T-helper 1 cell treated with Interleukin-12 subunit alpha and Interleukin-12 subunit beta and Interleukin-4 antibody, amounts not matched to agents 30 μg/mL and 1 μg/mL, for 36 hours (primary cell): ENCODE data around the gene TEKT1.
"Not testable (repeated sequence)": the region's sequence is repeated elsewhere in the genome, so short reads cannot be mapped to it uniquely, and the experiment has no call there.

Experiments
- H3K27ac Mint-ChIP-seq: one replicate; pipeline ENCODE4 v1.8.0; 2021; ENCODE audit warnings: mild to moderate bottlenecking, mixed read lengths
- H3K27me3 Mint-ChIP-seq: one replicate; pipeline ENCODE4 v1.8.0; 2021; ENCODE audit warnings: low read depth, mixed read lengths
- H3K36me3 Mint-ChIP-seq: one replicate; pipeline ENCODE4 v1.8.0; 2021; ENCODE audit warnings: low read depth, mixed read lengths
- H3K4me1 Mint-ChIP-seq: one replicate; pipeline ENCODE4 v1.8.0; 2021; ENCODE audit warnings: low read depth, mixed read lengths
- H3K4me3 Mint-ChIP-seq: one replicate; pipeline ENCODE4 v1.8.0; 2021; ENCODE audit warnings: mild to moderate bottlenecking, moderate library complexity, mixed read lengths
- H3K9me3 Mint-ChIP-seq: one replicate; pipeline ENCODE4 v1.8.0; 2021; ENCODE audit warnings: mixed read lengths

The TEKT1 gene

DNA sequence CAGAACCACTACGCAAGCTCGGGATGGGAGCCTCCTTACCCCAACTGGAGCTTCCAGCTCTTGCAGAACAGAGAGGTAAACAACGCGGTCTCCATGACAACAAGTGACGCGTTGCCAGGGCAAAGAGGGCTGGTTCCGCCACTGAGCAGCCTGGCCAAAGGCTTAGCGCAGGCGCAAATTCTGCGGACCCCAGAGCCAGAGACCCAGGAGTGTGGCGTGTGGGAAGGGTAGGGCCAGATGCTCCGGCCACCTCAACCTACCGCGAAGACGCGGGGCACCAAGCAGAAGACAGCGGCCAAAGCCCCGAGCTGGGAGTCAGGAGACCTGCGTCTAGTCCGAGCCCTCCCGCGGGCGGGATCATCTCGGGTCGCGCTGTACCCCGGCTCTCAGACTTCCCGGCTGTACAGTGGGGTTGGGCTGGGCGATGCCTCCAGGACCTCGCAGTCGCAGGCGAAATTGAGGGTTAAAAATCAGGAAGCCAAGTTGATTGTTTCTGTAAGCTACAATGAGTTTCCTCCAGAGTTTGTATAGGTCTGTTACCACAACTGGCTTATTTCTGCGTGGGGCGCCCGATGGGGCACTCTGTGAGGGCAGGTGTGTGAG is at the start of gene TEKT1:
TEKT1 (minus strand) TSS at position 69 of the 603 bp plus-strand sequence. CDS start 1,353 bp downstream, outside the sequence.
- Mint-ChIP-seq H3K27ac (no peak within 1 kb of the TSS), H3K27me3 (peaks cover 74% of the 10 kb centered on the region), H3K9me3 (no peaks in the 10 kb centered on the region), H3K36me3 (no peaks in the 10 kb centered on the region), H3K4me1 (peaks cover 9% of the 10 kb centered on the region), H3K4me3 (peak within 1 kb of the TSS; percentile 77)

DNA sequence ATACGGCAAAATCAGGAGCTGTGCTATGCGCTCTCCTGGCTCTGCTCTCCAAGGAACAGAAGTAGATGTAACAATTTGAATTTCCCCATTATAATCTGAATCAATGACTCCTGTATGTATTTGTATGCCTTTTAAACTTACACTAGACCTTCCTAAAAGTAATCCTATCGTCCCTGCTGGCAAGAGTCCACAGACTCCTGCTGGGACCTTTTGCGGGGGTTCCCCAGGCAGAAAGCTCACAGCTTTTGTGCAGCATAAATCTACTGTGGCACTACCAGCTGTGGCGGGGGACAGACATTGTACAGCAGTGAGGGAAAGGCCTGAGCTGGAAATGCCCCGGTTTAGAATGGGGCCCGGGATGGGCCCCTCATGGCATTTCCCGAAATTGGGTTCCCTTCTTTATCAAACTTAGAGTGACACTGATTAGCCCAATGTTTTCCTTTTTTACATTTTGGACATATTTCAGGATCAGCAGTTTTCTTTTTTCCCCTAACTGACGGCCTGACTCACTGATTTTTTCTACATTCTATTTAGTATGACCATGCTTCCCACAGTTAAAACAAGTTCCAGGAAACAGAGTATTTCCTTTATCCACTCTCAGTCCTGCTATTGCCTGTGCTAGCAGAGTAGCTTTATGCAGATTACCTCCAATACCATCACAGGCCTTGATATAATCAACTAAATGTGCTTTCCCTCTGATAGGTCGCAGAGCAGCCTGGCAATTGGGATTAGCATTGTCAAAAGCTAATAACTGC is 47.9 kb upstream of the TEKT1 start:
- H3K9me3 Mint-ChIP-seq, H3K27ac Mint-ChIP-seq, H3K4me1 Mint-ChIP-seq, H3K36me3 Mint-ChIP-seq, H3K4me3 Mint-ChIP-seq: not testable (repeated sequence)
- peaks cover 34% of the 10 kb centered on the region for H3K27me3 Mint-ChIP-seq

DNA sequence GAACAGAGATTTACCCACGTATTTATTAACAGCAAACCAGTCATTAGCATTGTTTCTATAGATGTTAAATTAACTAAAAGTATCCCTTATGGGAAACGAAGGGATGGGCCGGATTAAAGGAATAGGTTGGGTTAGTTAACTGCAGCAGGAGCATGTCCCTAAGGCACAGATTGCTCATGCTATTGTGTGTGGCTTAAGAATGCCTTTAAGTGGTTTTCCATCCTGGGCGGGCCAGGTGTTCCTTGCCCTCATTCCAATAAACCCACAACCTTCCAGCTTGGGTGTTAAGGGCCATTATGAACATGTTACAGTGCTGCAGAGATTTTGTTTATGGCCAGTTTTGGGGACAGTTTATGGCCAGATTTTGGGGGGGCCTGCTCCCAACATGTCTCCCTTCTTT is 43.7 kb upstream of the TEKT1 start:
- not testable (repeated sequence) for H3K9me3 Mint-ChIP-seq, H3K36me3 Mint-ChIP-seq, H3K4me3 Mint-ChIP-seq, H3K27ac Mint-ChIP-seq, H3K4me1 Mint-ChIP-seq
- peaks cover 12% of the 10 kb centered on the region for H3K27me3 Mint-ChIP-seq

DNA sequence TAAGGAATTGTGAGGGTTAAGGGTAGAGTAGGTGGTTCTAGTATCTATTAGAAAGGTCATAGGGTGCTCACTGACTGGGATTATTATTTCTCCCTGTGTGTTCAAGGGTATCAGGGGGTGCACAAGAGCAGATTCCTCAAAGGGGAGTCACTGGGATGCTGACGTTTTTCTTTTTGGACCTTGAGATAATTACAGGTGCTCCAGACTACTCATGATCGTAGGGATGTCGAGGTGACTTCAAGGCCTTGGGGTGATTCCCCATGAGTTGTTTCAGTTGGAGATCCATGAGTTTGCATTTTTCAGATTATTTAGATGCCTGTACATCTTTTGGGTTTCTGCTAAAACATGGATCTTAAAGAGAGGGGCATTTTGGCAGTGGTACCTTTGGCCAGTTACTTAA is 41.4 kb upstream of the TEKT1 start:
- Mint-ChIP-seq H3K36me3 (no peaks in the 10 kb centered on the region), H3K4me1 (no peaks in the 10 kb centered on the region), H3K27me3 (peaks cover 8% of the 10 kb centered on the region), H3K27ac (no peak overlapping the region), H3K9me3 (no peaks in the 10 kb centered on the region), H3K4me3 (no peak overlapping the region)

DNA sequence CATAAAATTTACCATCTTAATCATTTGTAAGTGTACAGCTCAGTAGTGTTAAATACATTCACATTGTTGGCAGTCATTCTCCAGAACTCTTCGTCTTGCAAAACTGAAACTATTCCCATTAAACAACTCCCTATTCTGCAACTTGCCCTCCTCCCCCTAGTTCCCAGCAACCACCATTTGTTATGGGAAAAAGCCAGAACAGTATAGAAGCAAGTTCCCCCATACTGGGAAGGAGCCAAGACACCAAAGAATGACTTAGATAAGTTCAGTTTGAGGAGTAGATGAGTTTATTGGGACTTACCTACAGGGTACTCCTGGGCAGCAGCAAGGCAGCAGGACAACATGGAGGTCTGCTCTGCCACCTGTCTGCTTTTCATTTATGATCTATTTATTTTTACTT is 39.3 kb upstream of the TEKT1 start:
- H3K27ac Mint-ChIP-seq, result no peak overlapping the region
- peaks cover 4% of the 10 kb centered on the region for H3K27me3 Mint-ChIP-seq
- no peaks in the 10 kb centered on the region for H3K9me3 Mint-ChIP-seq
- no peaks in the 10 kb centered on the region for H3K36me3 Mint-ChIP-seq
- no peak overlapping the region for H3K4me3 Mint-ChIP-seq
- no peaks in the 10 kb centered on the region for H3K4me1 Mint-ChIP-seq

DNA sequence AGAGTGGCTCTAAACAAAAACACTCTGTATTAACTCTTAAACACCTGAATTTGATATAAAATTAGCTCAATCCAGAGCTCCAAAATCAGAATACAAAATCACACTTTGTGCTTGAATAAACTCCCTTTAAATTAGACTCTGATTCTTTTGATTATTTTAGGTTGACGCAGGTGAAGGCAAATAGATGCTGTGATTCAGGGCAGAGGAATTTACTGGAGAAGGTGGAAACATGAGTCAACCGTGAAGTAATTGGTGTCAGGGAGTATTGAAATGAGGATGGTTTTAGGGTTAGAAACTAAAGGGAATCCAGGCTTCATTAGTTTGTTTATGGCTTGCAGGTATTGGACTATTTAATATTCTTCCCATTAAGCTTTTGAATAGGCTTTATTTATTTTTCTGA is 37.1 kb upstream of the TEKT1 start:
- no peak overlapping the region for H3K4me3 Mint-ChIP-seq

DNA sequence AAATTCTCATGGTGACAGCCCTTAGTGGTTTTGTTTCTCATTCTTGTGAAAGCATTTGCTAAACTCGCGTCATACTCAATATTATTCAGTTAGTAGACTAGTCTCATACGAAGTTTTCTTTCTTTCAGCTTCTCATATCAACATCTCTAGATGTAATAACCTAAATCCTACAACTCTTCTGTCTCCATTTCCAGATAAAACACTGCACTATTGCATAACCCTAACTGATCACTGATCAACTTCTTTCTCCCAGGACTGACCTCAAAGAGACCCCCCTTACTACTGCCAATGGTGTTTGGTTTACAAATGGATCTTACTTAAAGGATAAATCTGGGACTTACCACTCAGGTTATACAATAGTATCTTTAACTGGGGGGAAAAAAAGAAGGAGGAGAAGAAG is 36.3 kb upstream of the TEKT1 start:
- peaks cover 23% of the 10 kb centered on the region for H3K27me3 Mint-ChIP-seq
- no peak overlapping the region for H3K4me3 Mint-ChIP-seq
- no peak overlapping the region for H3K27ac Mint-ChIP-seq
- no peaks in the 10 kb centered on the region for H3K4me1 Mint-ChIP-seq
- no peaks in the 10 kb centered on the region for H3K9me3 Mint-ChIP-seq
- no peaks in the 10 kb centered on the region for H3K36me3 Mint-ChIP-seq

More for the DNA sequence above, 37.1 kb upstream of the TEKT1 start:
- H3K27ac Mint-ChIP-seq, result no peak overlapping the region
- H3K9me3 Mint-ChIP-seq, result no peaks in the 10 kb centered on the region
- peaks cover 18% of the 10 kb centered on the region for H3K27me3 Mint-ChIP-seq
- H3K4me1 Mint-ChIP-seq, result no peaks in the 10 kb centered on the region
- no peaks in the 10 kb centered on the region for H3K36me3 Mint-ChIP-seq

DNA sequence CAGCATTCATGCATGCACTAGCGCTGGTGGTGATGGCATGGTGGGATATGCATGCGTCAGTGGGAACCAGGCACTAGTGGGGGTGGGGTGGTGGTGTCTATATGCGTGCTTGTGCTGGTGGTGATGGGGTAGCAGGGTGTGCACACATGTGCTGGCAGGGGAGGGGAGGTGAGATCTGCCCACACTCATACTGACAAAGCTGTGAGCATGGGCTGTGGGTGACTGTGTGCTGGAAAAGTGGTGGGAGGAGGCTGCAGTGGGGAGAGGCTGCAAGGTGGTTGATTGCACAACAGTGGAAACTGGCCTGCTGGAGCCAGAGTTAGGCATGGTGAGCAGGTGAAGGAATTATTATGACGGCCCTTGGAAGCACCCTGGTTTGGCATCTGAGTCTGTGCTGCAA is 31.3 kb upstream of the TEKT1 start:
- Mint-ChIP-seq H3K4me3 (no peak overlapping the region), H3K36me3 (no peaks in the 10 kb centered on the region), H3K27me3 (peaks cover 45% of the 10 kb centered on the region), H3K4me1 (peaks cover 2% of the 10 kb centered on the region), H3K27ac (peak overlapping the region; percentile 53), H3K9me3 (peaks cover 10% of the 10 kb centered on the region)

DNA sequence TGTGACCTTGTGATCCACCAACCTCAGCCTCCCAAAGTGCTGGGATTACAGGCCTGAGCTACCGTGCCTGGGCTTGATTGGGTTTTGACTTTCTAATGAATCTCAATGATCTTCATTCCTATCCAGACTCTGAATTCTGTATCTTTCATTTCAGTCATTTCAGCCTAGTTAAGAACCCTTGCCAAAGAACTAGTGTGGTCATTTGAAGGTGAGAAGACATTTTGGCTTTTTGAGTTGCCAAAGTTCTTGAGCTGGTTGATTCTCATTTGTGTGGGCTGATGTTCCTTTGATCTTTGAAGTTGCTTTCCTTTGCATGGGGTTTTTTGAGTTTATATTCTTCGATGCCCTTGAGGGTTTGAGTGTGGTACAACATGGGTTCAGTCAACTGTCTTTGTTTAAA is 30.6 kb upstream of the TEKT1 start:
- H3K4me1 Mint-ChIP-seq, result peaks cover 2% of the 10 kb centered on the region
- H3K27ac Mint-ChIP-seq, result peak overlapping the region; percentile 33
- peaks cover 10% of the 10 kb centered on the region for H3K9me3 Mint-ChIP-seq
- H3K4me3 Mint-ChIP-seq, result no peak overlapping the region
- peaks cover 45% of the 10 kb centered on the region for H3K27me3 Mint-ChIP-seq
- H3K36me3 Mint-ChIP-seq, result no peaks in the 10 kb centered on the region

DNA sequence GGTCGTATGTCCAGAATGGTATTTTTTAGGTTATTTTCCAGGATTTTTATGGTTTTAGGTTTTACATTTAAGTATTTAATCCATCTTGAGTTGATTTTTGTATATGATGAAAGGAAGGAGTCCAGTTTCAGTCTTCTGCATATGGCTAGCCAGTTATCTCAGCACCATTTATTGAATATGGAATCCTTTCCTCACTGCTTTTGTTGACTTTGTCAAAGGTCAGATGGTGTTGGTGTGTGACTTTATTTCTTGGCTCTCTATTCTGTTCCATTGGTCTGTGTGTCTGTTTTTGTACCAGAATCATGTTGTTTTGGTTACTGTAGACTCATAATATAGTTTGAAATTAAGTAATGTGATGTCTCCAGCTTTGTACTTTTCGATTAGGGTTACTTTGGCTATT is 26.4 kb upstream of the TEKT1 start:
- no peak overlapping the region for H3K27ac Mint-ChIP-seq
- H3K36me3 Mint-ChIP-seq, result no peaks in the 10 kb centered on the region
- peaks cover 6% of the 10 kb centered on the region for H3K4me1 Mint-ChIP-seq
- H3K4me3 Mint-ChIP-seq, result no peak overlapping the region
- H3K9me3 Mint-ChIP-seq, result peaks cover 10% of the 10 kb centered on the region
- H3K27me3 Mint-ChIP-seq, result peaks cover 30% of the 10 kb centered on the region

DNA sequence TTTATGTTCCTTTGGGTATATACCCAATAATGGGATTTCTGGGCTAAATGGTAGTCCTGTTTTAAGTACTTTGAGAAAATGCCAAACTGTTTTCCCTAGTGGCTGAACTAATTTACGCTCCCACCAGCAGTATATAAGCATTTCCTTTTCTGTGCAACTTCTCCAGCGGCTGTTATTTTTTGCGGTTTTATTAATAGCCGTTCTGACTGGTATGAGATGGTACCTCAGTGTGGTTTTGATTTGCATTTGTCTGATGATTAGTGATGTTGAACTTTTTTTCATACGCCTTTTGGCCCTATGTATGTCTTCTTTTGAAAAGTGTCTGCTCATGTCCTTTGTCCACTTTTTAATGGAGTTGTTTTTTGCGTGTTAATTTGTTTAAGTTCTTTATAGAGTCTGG is 25.8 kb upstream of the TEKT1 start:
- Mint-ChIP-seq H3K36me3 (no peaks in the 10 kb centered on the region), H3K27ac (no peak overlapping the region), H3K27me3 (peaks cover 25% of the 10 kb centered on the region), H3K4me3 (no peak overlapping the region), H3K4me1 (peaks cover 5% of the 10 kb centered on the region), H3K9me3 (peaks cover 10% of the 10 kb centered on the region)

DNA sequence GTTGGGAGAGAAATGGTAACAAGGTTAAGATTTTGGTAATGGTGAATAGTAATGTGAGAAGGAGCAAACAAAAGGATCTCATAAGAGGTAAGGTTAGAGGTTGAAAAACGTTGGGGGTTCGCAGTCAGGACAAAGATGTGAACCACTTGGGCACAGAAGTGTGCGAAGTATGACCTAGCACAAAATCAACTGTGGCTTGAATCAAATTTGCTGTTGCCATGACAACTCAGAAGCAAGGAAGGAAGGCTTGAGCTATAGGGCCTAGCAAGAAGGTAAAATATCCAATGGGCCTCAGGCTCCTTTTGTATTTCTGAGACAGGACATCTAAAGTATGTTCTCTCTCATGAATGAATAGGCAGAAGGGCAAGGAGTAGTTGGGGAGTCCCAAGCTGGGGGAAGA is 24.5 kb upstream of the TEKT1 start:
- peaks cover 3% of the 10 kb centered on the region for H3K4me1 Mint-ChIP-seq
- H3K9me3 Mint-ChIP-seq, result peaks cover 8% of the 10 kb centered on the region
- H3K36me3 Mint-ChIP-seq, result no peaks in the 10 kb centered on the region
- H3K27me3 Mint-ChIP-seq, result peaks cover 26% of the 10 kb centered on the region
- H3K27ac Mint-ChIP-seq, result no peak overlapping the region
- H3K4me3 Mint-ChIP-seq, result no peak overlapping the region

DNA sequence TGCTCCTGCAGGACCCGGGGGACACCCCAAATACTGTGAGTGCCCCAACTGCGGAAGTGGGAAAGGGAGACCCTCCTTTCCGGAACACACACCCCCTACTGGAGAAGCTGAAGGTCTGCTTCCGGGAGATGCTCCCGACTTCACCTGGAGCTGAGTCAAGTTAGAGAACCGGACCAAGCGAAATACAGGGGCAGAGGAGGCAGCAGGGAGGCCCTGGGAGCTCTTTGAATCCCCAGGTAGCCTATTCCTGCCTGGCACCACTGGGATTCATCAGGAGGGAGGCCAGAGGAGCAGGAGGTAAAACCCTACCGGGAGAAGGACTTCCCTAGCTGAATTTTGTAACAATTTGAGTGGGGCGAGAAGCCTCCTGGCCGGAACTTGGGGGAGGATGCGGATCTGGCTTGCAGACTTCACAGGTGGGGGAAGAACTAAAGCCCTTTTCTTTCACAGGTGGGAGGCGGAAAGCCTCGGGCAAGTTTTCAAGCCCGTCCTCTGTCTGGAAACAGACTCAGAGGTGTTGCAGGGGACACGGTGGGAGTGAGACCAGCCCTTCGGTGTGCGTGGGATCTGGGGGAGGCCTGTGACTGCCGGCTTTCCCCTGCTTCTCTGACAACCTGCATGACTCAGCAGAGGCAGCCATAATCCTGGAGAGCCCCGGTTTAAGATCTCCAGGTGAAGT is 22.4 kb upstream of the TEKT1 start:
- Mint-ChIP-seq H3K4me1 (peaks cover 3% of the 10 kb centered on the region), H3K9me3 (no peaks in the 10 kb centered on the region), H3K27me3 (peaks cover 26% of the 10 kb centered on the region), H3K36me3 (no peaks in the 10 kb centered on the region), H3K4me3 (peak overlapping the region; percentile 74), H3K27ac (no peak overlapping the region)

DNA sequence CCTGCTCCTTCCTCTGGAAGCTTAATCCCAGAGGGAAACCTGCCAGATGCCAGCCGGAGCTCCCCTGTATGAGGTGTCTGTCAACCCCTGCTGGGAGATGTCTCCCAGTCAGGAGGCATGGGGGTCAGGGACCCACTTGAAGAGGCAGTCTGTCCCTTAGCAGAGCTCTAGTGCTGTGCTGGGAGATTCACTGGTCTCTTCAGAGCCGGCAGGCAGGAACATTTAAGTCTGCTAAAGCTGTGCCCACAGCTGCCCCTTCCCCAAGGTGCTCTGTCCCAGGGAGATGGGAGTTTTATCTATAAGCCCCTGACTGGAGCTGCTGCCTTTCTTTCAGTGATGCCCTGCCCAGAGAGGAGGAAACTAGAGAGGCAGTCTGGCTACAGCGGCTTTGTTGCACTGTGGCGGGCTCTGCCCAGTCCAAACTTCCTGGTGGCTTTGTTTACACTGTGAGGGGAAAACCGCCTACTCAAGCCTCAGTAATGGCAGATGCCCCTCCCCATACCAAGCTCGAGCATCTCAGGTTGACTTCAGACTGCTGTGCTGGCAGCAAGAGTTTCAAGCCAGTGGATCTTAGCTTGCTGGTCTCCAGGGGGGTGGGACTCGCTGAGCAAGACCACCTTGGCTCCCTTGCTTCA is 17.1 kb upstream of the TEKT1 start:
- H3K4me3 Mint-ChIP-seq, result not testable (repeated sequence)

DNA sequence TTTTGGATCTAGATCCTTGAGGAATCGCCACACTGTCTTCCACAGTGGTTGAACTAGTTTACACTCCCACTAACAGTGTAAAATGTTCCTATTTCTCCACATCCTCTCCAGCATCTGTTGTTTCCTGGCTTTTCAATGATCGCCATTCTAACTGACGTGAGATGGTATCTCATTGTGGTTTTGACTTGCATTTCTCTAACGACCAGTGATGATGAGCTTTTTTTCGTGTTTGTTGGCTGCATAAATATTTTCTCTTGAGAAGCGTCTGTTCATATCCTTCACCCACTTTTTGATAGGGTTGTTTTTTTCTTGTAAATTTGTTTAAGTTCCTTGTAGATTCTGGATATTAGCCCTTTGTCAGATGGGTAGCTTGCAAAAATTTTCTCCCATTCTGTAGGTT is 14.6 kb upstream of the TEKT1 start:
- peak overlapping the region; percentile 5 for H3K4me3 Mint-ChIP-seq

More for the DNA sequence above, 17.1 kb upstream of the TEKT1 start:
- H3K27ac Mint-ChIP-seq, H3K9me3 Mint-ChIP-seq, H3K36me3 Mint-ChIP-seq: not testable (repeated sequence)
- H3K4me1 Mint-ChIP-seq, result peaks cover 11% of the 10 kb centered on the region
- peaks cover 38% of the 10 kb centered on the region for H3K27me3 Mint-ChIP-seq

More for the DNA sequence above, 14.6 kb upstream of the TEKT1 start:
- not testable (repeated sequence) for H3K9me3 Mint-ChIP-seq, H3K36me3 Mint-ChIP-seq, H3K4me1 Mint-ChIP-seq, H3K27ac Mint-ChIP-seq
- H3K27me3 Mint-ChIP-seq, result peaks cover 36% of the 10 kb centered on the region
